ENCODE measurements around the gene ULK3.

- no peak for TF ChIP-seq ZNF146 (tag by site-specific recombination; IDR thresholded peaks at IDR 0.05)
- TF ChIP-seq REST (tag by site-specific recombination; IDR thresholded peaks at IDR 0.05): no peak
- TF ChIP-seq CTCF (tag by site-specific recombination; IDR thresholded peaks at IDR 0.05): no peak
- TF ChIP-seq SETDB1 (IDR thresholded peaks at IDR 0.05; ENCODE audit: insufficient read length, low read length): no peak
Measured at GRCh38 chr15:74863239-74864056, 20.5 kb upstream of the ULK3 start.
